H9 (cell line): ENCODE data around the gene KCNJ12. TPM values are rescaled to one million over a fixed set of nuclear protein-coding genes. Genes with fewer than 3 reads are reported as not detected.

Source experiments
- DNase-seq: peaks from one replicate; pipeline ENCODE4 v3.0.0-alpha.2; 2017
- H2AFZ ChIP-seq: one replicate; pipeline ENCODE4 v1.6.1; 2013; ENCODE audit warnings: mild to moderate bottlenecking, low read length, control low read depth, moderate library complexity
- H2AK5ac ChIP-seq: 2 replicates; pipeline ENCODE4 v1.6.1; 2013; ENCODE audit warnings: low read length, control low read depth, mixed read lengths; ENCODE audit not compliant: insufficient read length
- H2BK120ac ChIP-seq: one replicate; pipeline ENCODE4 v1.6.1; 2013; ENCODE audit warnings: low read depth, mild to moderate bottlenecking, low read length, control low read depth, inconsistent platforms; ENCODE audit not compliant: poor library complexity, severe bottlenecking
- H2BK12ac ChIP-seq: 2 replicates; pipeline ENCODE4 v1.6.1; 2013; ENCODE audit warnings: low read length, control low read depth, mixed read lengths, low read depth; ENCODE audit not compliant: insufficient read length
- H2BK15ac ChIP-seq: 2 replicates; pipeline ENCODE4 v1.6.1; 2013; ENCODE audit warnings: low read depth, low read length, control low read depth
- H2BK20ac ChIP-seq: one replicate; pipeline ENCODE4 v1.6.1; 2013; ENCODE audit warnings: low read depth, mild to moderate bottlenecking, low read length, control low read depth, inconsistent platforms; ENCODE audit not compliant: poor library complexity, severe bottlenecking
- H2BK5ac ChIP-seq: 2 replicates; pipeline ENCODE4 v1.6.1; 2013; ENCODE audit warnings: low read length, control low read depth, mixed read lengths; ENCODE audit not compliant: insufficient read length
- H3K14ac ChIP-seq: 2 replicates; pipeline ENCODE4 v1.6.1; 2013; ENCODE audit warnings: low read length, control low read depth; ENCODE audit not compliant: insufficient read depth
- H3K18ac ChIP-seq: 2 replicates; pipeline ENCODE4 v1.6.1; 2013; ENCODE audit warnings: low read depth, mild to moderate bottlenecking, mixed read lengths, low read length, control low read depth; ENCODE audit not compliant: insufficient read length
- H3K23ac ChIP-seq: 2 replicates; pipeline ENCODE4 v1.6.1; 2013; ENCODE audit warnings: low read length, control low read depth, mixed read lengths, low read depth; ENCODE audit not compliant: insufficient read length
- H3K23me2 ChIP-seq: 2 replicates; pipeline ENCODE4 v1.6.1; 2013; ENCODE audit warnings: low read depth, mild to moderate bottlenecking, mixed read lengths, low read length, control low read depth; ENCODE audit not compliant: insufficient read length, poor library complexity, severe bottlenecking
- H3K27ac ChIP-seq: 2 replicates; pipeline ENCODE4 v1.5.1; 2013; ENCODE audit warnings: low read length, control low read depth, mixed read lengths, low read depth; ENCODE audit not compliant: insufficient read length
- H3K27me3 ChIP-seq: 2 replicates; pipeline ENCODE4 v1.6.1; 2013; ENCODE audit warnings: low read length, control low read depth, inconsistent platforms; ENCODE audit not compliant: insufficient read depth
- H3K4ac ChIP-seq: 2 replicates; pipeline ENCODE4 v1.6.1; 2013; ENCODE audit warnings: low read depth, mild to moderate bottlenecking, control low read depth, inconsistent platforms, low read length, moderate library complexity
- H3K4me1 ChIP-seq: 2 replicates; pipeline ENCODE4 v1.6.1; 2013; ENCODE audit warnings: low read length, control low read depth, inconsistent platforms; ENCODE audit not compliant: insufficient read depth
- H3K4me2 ChIP-seq: 2 replicates; pipeline ENCODE4 v1.6.1; 2013; ENCODE audit warnings: low read length, control low read depth, mixed read lengths; ENCODE audit not compliant: insufficient read length, insufficient read depth
- H3K56ac ChIP-seq: 2 replicates; pipeline ENCODE4 v1.6.1; 2013; ENCODE audit warnings: low read depth, mild to moderate bottlenecking, mixed read lengths, low read length, control low read depth; ENCODE audit not compliant: insufficient read length
- H3K79me1 ChIP-seq: 2 replicates; pipeline ENCODE4 v1.6.1; 2013; ENCODE audit warnings: low read depth, mild to moderate bottlenecking, moderate library complexity, low read length, control low read depth, inconsistent platforms; ENCODE audit not compliant: insufficient read depth, poor library complexity, severe bottlenecking
- H3K79me2 ChIP-seq: 2 replicates; pipeline ENCODE4 v1.6.1; 2013; ENCODE audit warnings: low read length, control low read depth, inconsistent platforms; ENCODE audit not compliant: insufficient read depth
- H3K9ac ChIP-seq: 2 replicates; pipeline ENCODE4 v1.6.1; 2013; ENCODE audit warnings: low read length, control low read depth, mixed read lengths; ENCODE audit not compliant: insufficient read length; ENCODE audit errors: extremely low read depth
- H3K9me3 ChIP-seq: one replicate; pipeline ENCODE4 v1.6.1; 2013; ENCODE audit warnings: low read depth, low read length, inconsistent platforms; ENCODE audit not compliant: control insufficient read depth
- H3T11ph ChIP-seq: one replicate; pipeline ENCODE4 v1.6.1; 2013; ENCODE audit warnings: mild to moderate bottlenecking, low read length, control low read depth, inconsistent platforms
- H4K20me1 ChIP-seq: one replicate; pipeline ENCODE4 v1.6.1; 2013; ENCODE audit not compliant: control insufficient read depth, insufficient read length, insufficient read depth
- H4K5ac ChIP-seq: 2 replicates; pipeline ENCODE4 v1.6.1; 2013; ENCODE audit warnings: low read depth, mild to moderate bottlenecking, mixed read lengths, low read length, control low read depth; ENCODE audit not compliant: insufficient read length
- H4K8ac ChIP-seq: replicated peaks from 2 replicates; pipeline ENCODE4 v1.6.1; 2013; ENCODE audit warnings: low read length, control low read depth, mixed read lengths, low read depth; ENCODE audit not compliant: insufficient read length
- H4K91ac ChIP-seq: 2 replicates; pipeline ENCODE4 v1.6.1; 2013; ENCODE audit warnings: low read depth, mild to moderate bottlenecking, moderate library complexity, mixed read lengths, low read length, control low read depth; ENCODE audit not compliant: insufficient read length
- H3K27ac Mint-ChIP-seq, 3 experiments: 2 replicates in 2 of 3; 3 replicates in 1 of 3; pipeline ENCODE4 v1.8.0; 2020 to 2021; ENCODE audit warnings: mixed read lengths in 3 of 3, mild to moderate bottlenecking in 1 of 3, moderate library complexity in 1 of 3
- H3K27me3 Mint-ChIP-seq: 2 replicates; pipeline ENCODE4 v1.8.0; 2021; ENCODE audit warnings: low read depth, mild to moderate bottlenecking, moderate library complexity, mixed read lengths
- H3K36me3 Mint-ChIP-seq, 3 experiments: 2 replicates in 2 of 3; 3 replicates in 1 of 3; pipeline ENCODE4 v1.8.0; 2020 to 2021; ENCODE audit warnings: low read depth in 3 of 3, mixed read lengths in 3 of 3; ENCODE audit not compliant: insufficient read depth in 1 of 3
- H3K4me1 Mint-ChIP-seq, 2 experiments: 2 replicates each; pipeline ENCODE4 v1.8.0; 2020; ENCODE audit warnings: mixed read lengths in 2 of 2
- H3K4me3 Mint-ChIP-seq, 2 experiments: 2 replicates in 1 of 2; 3 replicates in 1 of 2; pipeline ENCODE4 v1.8.0; 2020 to 2021; ENCODE audit warnings: mild to moderate bottlenecking in 2 of 2, mixed read lengths in 2 of 2, moderate library complexity in 1 of 2
- H3K9me3 Mint-ChIP-seq, 2 experiments: 2 replicates in 1 of 2; 3 replicates in 1 of 2; pipeline ENCODE4 v1.8.0; 2020; ENCODE audit warnings: mild to moderate bottlenecking in 2 of 2, mixed read lengths in 2 of 2, moderate library complexity in 1 of 2
- CTCF ChIP-seq: fragments of 200-600 bp; sonication (generic); conservative IDR thresholded peaks from 3 replicates; pipeline ENCODE4 v1.8.0; 2021; ENCODE audit warnings: antibody characterized with exemption, mild to moderate bottlenecking
- WGBS: extraction: QIAGEN DNeasy Blood & Tissue Kit; methylation state at CpG from one replicate; pipeline ENCODE4 v1.1.7; 2013; ENCODE audit warnings: missing lambda C conversion rate, low lambda C conversion rate, mixed read lengths; ENCODE audit not compliant: insufficient read length; ENCODE audit errors: extremely low coverage; 5-methylcytosine and 5-hydroxymethylcytosine counted together
- total RNA-seq: library from RNA; stranded (reverse); gene quantifications from 2 replicates; pipeline ENCODE4 v1.2.1, GENCODE V29; 2021

The KCNJ12 gene
- total RNA-seq, 1 experiment from 2014 or later = 0.39 TPM

GRCh38 chr17:21363776-21364642, 12.1 kb upstream of the KCNJ12 start:
- no peak for DNase-seq
- no peak overlapping the region for H2BK5ac ChIP-seq
- no peak overlapping the region for H3K9ac ChIP-seq
- H4K5ac ChIP-seq = no peak overlapping the region
- no peaks in the 10 kb centered on the region for H3K79me2 ChIP-seq
- no peak overlapping the region for H2BK20ac ChIP-seq
- H2BK120ac ChIP-seq = no peak overlapping the region
- no peaks in the 10 kb centered on the region for H3K23me2 ChIP-seq
- no peak overlapping the region for H3K4me2 ChIP-seq
- no peaks in the 10 kb centered on the region for H3K27me3 ChIP-seq
- no peak overlapping the region for H4K91ac ChIP-seq
- no peak overlapping the region for H3K4ac ChIP-seq
- no peaks in the 10 kb centered on the region for H3K79me1 ChIP-seq
- no peaks in the 10 kb centered on the region for H4K20me1 ChIP-seq
- H2AFZ ChIP-seq = no peak overlapping the region
- no peak overlapping the region for H3K56ac ChIP-seq
- H3K27ac ChIP-seq = no peak overlapping the region
- H3K14ac ChIP-seq = no peak overlapping the region
- no peak overlapping the region for H4K8ac ChIP-seq
- Mint-ChIP-seq H3K4me1 (peaks cover 19 to 20% of the 10 kb centered on the region in 2 experiments), H3K27me3 (peaks cover 21% of the 10 kb centered on the region), H3K36me3 (no peaks in the 10 kb centered on the region), H3K4me3 (no peak overlapping the region), H3K27ac (no peak overlapping the region; a peak in 1 of 7 replicates), H3K9me3 (no peaks in the 10 kb centered on the region)
- H3K4me1 ChIP-seq = no peaks in the 10 kb centered on the region; the same call in 1 of the 2 replicates
- H3K18ac ChIP-seq = no peak overlapping the region
- no peak overlapping the region for H2BK15ac ChIP-seq
- H2BK12ac ChIP-seq = no peak overlapping the region
- no peaks in the 10 kb centered on the region for H3K9me3 ChIP-seq
- no peak overlapping the region for H3T11ph ChIP-seq
- H3K23ac ChIP-seq = no peak overlapping the region
- TF ChIP-seq CTCF = no peak
- no CpG with 5 or more reads among the region's 9 CpGs for WGBS
- H2AK5ac ChIP-seq = no peak overlapping the region
